MCF 10A (cell line): ENCODE measurements around the gene SLC6A14. TPM values are rescaled to one million over a fixed set of nuclear protein-coding genes. Genes with fewer than 3 reads are reported as not detected.

Experiments
- Bru-seq: library from RNA; stranded (reverse); fragments of 400-500 nt; gene quantifications from one replicate; lab custom pipeline; 2021; lab: Mats Ljungman, UMichigan
- BruChase-seq, 2 experiments: library from RNA; stranded (reverse); fragments of 400-500 nt; gene quantifications; one replicate each; lab custom pipeline; 2021; lab: Mats Ljungman, UMichigan
- BruUV-seq: library from RNA; stranded (reverse); fragments of 400-500 nt; replicated peaks from 2 replicates; lab custom pipeline; 2021; lab: Mats Ljungman, UMichigan
- CTCF ChIA-PET: fragments of 300-600 bp; sonication (Branson Sonifier 250); formaldehyde crosslinking; extraction: SDS; loops from one replicate; lab custom pipeline; 2021; ENCODE audit warnings: antibody characterized with exemption, inconsistent platforms; lab: Yijun Ruan, JAX
- POLR2A ChIA-PET: fragments of 300-600, 350-650 bp; sonication (Branson Sonifier 250); formaldehyde crosslinking; extraction: SDS; loops from one replicate; lab custom pipeline; 2020; ENCODE audit warnings: antibody characterized with exemption, inconsistent platforms; lab: Yijun Ruan, JAX
- DNase-seq: peaks from one replicate; pipeline ENCODE4 v3.0.0-alpha.2; 2018; ENCODE audit not compliant: unreplicated experiment
- H3K27ac Mint-ChIP-seq: one replicate; pipeline ENCODE4 v1.8.0; 2022; ENCODE audit warnings: mild to moderate bottlenecking, low read depth, mixed read lengths; ENCODE audit not compliant: unreplicated experiment
- H3K27me3 Mint-ChIP-seq: one replicate; pipeline ENCODE4 v1.8.0; 2022; ENCODE audit warnings: mixed read lengths; ENCODE audit not compliant: insufficient read depth, unreplicated experiment
- H3K36me3 Mint-ChIP-seq: one replicate; pipeline ENCODE4 v1.8.0; 2022; ENCODE audit warnings: mild to moderate bottlenecking, moderate library complexity, mixed read lengths; ENCODE audit not compliant: insufficient read depth, unreplicated experiment
- H3K4me1 Mint-ChIP-seq: one replicate; pipeline ENCODE4 v1.8.0; 2022; ENCODE audit warnings: mixed read lengths; ENCODE audit not compliant: insufficient read depth, unreplicated experiment
- H3K4me3 Mint-ChIP-seq: one replicate; pipeline ENCODE4 v1.8.0; 2022; ENCODE audit warnings: mild to moderate bottlenecking, moderate library complexity, mixed read lengths; ENCODE audit not compliant: unreplicated experiment
- H3K9me3 Mint-ChIP-seq: one replicate; pipeline ENCODE4 v1.8.0; 2022; ENCODE audit warnings: mixed read lengths; ENCODE audit not compliant: unreplicated experiment
- CTCF ChIP-seq: fragments of 200-600 bp; IDR thresholded peaks from one replicate; pipeline ENCODE4 v1.8.0; 2022; ENCODE audit warnings: antibody characterized with exemption, mild to moderate bottlenecking; ENCODE audit not compliant: unreplicated experiment
- intact Hi-C: fragments of 100-400 bp; cut with micrococcal nuclease; formaldehyde crosslinking; loops from 2 replicates; pipeline ENCODE4 v1.14.1; 2022
- long read RNA-seq: library from polyadenylated mRNA; stranded (forward); transcript quantifications from one replicate; pipeline ENCODE4 v2.0.0, GENCODE V29; 2022
- total RNA-seq: library from RNA; stranded (reverse); gene quantifications from 2 replicates; pipeline ENCODE4 v1.2.3, GENCODE V29; 2022

Gene SLC6A14, protein sequence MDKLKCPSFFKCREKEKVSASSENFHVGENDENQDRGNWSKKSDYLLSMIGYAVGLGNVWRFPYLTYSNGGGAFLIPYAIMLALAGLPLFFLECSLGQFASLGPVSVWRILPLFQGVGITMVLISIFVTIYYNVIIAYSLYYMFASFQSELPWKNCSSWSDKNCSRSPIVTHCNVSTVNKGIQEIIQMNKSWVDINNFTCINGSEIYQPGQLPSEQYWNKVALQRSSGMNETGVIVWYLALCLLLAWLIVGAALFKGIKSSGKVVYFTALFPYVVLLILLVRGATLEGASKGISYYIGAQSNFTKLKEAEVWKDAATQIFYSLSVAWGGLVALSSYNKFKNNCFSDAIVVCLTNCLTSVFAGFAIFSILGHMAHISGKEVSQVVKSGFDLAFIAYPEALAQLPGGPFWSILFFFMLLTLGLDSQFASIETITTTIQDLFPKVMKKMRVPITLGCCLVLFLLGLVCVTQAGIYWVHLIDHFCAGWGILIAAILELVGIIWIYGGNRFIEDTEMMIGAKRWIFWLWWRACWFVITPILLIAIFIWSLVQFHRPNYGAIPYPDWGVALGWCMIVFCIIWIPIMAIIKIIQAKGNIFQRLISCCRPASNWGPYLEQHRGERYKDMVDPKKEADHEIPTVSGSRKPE
- total RNA-seq (0.44 TPM in 1 of 2 replicates, not detected in the other), Bru-seq, nascent RNA (percentile 16 among the genes with signal in this experiment), BruChase-seq, experiment 1, labeled RNA remaining after a 6-hour chase (percentile 9 among the genes with signal in this experiment), BruChase-seq, experiment 2, labeled RNA remaining after a 2-hour chase (percentile 16 among the genes with signal in this experiment)
- long read RNA-seq = 0 reads

DNA sequence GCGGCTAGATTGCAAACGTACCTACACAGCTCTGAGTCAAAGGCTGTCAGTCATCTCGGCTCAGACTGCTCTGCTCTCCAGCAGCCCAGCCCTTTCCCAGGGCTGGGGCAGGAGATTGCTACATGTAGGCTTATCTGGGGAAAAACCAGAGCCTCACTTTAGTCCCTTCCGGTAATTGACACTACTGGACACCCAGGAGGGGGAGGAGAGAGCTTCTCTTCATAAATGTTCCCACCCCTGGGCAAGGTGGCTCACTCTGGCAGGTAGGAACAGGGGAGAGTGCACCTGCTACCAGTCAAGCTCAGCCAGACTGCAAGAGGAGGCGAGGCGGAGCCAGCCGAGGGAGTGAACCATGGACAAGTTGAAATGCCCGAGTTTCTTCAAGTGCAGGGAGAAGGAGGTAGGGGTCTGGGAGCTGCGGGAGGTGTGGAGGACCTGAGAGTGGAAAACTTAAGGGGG lies at the start of gene SLC6A14:
Gene SLC6A14, plus strand, starts transcription at position 249 of the 459 bp plus-strand sequence. Its CDS starts 104 bp downstream, at position 353.
- intact Hi-C loops = no loop called here
- BruUV-seq = no TSS peak
- H3K27me3 Mint-ChIP-seq = peaks cover 54% of the 10 kb centered on the region
- no peaks in the 10 kb centered on the region for H3K4me1 Mint-ChIP-seq
- no peaks in the 10 kb centered on the region for H3K9me3 Mint-ChIP-seq
- TF ChIP-seq CTCF = no peak
- H3K36me3 Mint-ChIP-seq = no peaks in the 10 kb centered on the region
- ChIA-PET POLR2A (interaction anchor here (0.6 to 0.7 kb wide), 2 partner anchors 23 to 120 kb away, joined by 3 read pairs; no protein-coding TSS in a partner anchor), CTCF (no interaction called here)
- DNase-seq = peak; percentile 11
- no peak within 1 kb of the TSS for H3K27ac Mint-ChIP-seq
- peak within 1 kb of the TSS; percentile 38 for H3K4me3 Mint-ChIP-seq

DNA sequence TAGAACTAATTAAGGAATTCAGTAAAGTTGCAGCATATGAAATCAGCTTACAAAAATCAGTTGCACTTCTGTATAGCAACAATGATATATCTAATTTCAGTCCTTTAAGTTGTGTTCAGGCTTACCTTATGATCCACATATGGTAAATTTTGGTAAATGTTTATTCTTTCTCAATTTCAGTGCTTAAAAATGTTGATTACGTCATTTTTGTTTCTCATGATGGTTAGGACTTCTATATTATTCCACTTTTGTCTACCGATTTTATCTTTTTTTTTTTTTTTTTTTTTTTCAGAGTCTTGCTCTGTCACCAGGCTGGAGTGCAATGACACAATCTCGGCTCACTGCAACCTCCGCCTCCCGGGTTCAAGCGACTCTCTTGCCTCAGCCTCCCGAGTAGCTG lies 40.7 kb upstream of the SLC6A14 start:
- H3K9me3 Mint-ChIP-seq = no peaks in the 10 kb centered on the region
- CTCF ChIA-PET = no interaction called here
- H3K36me3 Mint-ChIP-seq = no peaks in the 10 kb centered on the region

DNA sequence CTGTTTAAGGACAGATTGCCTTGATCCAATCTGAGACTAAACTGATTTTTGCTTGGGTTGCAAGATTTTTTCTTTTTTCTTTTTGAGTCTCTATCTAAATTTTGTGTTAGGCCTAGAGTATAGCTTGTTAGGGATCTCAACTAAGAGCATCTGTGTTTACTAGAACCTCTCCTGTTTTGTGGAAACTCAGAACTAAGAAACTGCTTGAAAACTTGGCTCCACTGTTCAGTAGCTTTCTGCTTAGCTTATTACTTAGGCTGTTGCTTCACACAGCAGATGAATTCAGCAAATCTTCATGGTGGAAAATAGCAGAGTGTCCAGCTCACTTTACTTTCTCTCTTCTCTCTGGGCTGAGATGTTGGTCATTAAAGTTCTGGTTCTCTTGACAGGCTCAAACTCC lies 36.7 kb upstream of the SLC6A14 start:
- CTCF ChIA-PET = interaction anchor here (0.6 to 0.8 kb wide), 3 partner anchors 39 to 687 kb away, joined by 3 read pairs; no protein-coding TSS in a partner anchor
- H3K4me3 Mint-ChIP-seq = no peak overlapping the region
- POLR2A ChIA-PET = no interaction called here
- DNase-seq = no peak
- H3K27ac Mint-ChIP-seq = no peak overlapping the region
- no peak for TF ChIP-seq CTCF
- intact Hi-C loops = no loop called here
- no TSS peak for BruUV-seq
- no peaks in the 10 kb centered on the region for H3K9me3 Mint-ChIP-seq
- peaks cover 45% of the 10 kb centered on the region for H3K27me3 Mint-ChIP-seq
- H3K36me3 Mint-ChIP-seq = no peaks in the 10 kb centered on the region
- H3K4me1 Mint-ChIP-seq = no peaks in the 10 kb centered on the region

More for the DNA sequence above, 40.7 kb upstream of the SLC6A14 start:
- no peak overlapping the region for H3K27ac Mint-ChIP-seq
- H3K4me3 Mint-ChIP-seq = no peak overlapping the region
- POLR2A ChIA-PET = no interaction called here
- H3K4me1 Mint-ChIP-seq = no peaks in the 10 kb centered on the region
- H3K27me3 Mint-ChIP-seq = peaks cover 29% of the 10 kb centered on the region
- TF ChIP-seq CTCF = no peak
- no peak for DNase-seq
- intact Hi-C loops = no loop called here
- no TSS peak for BruUV-seq
